Right atrium auricular region (tissue), 2 donors: ENCODE measurements around the gene UBAC1. TPM values are rescaled to one million over a fixed set of nuclear protein-coding genes. Genes with fewer than 3 reads are reported as not detected.

Experiments used
- DNase-seq: peaks from one replicate; pipeline ENCODE4 v3.0.0-alpha.2; 2019; ENCODE audit warnings: low spot score
- H3K27ac ChIP-seq, 2 donors: fragments of 200-600 bp; sonication (generic); 1 replicate in 1 of 2; 2 replicates in 1 of 2; pipeline ENCODE4 v1.5.1; 2016 to 2019
- H3K27me3 ChIP-seq, 2 donors: fragments of 200-600 bp; sonication (generic); one replicate each; pipeline versions ENCODE4 v1.5.1 to v1.6.0; 2017 to 2019
- H3K36me3 ChIP-seq: fragments of 200-600 bp; sonication (generic); one replicate; pipeline ENCODE4 v1.5.1; 2016
- H3K4me1 ChIP-seq, 2 donors: fragments of 200-600 bp; sonication (generic); one replicate each; pipeline versions ENCODE4 v1.5.1 to v1.6.0; 2017 to 2019
- H3K4me3 ChIP-seq, 2 donors: fragments of 200-600 bp; sonication (generic); 1 replicate in 1 of 2; 2 replicates in 1 of 2; pipeline ENCODE4 v1.5.1; 2017 to 2019; ENCODE audit warnings: mild to moderate bottlenecking in 1 of 2, moderate library complexity in 1 of 2
- H3K9me3 ChIP-seq, 2 donors: fragments of 200-600 bp; sonication (generic); one replicate each; pipeline ENCODE4 v1.5.1; 2019
- CTCF ChIP-seq, 2 donors: fragments of 200-600 bp; sonication (generic); IDR thresholded peaks; one replicate each; pipeline ENCODE4 v1.5.1; 2019; ENCODE audit warnings: antibody characterized with exemption in 2 of 2
- total RNA-seq, 2 donors: library from RNA; depleted of rRNA; stranded (reverse); fragments of >200 nt; gene quantifications; one replicate each; pipeline ENCODE4 v1.1.0, GENCODE V29; 2016

The UBAC1 gene
- total RNA-seq, 2 donors from 2014 or later = 58.6 to 76.9 TPM

GRCh38 chr9:135989157-135989556, 28.0 kb upstream of the UBAC1 start:
- H3K4me1 ChIP-seq = peaks cover 0 to 48% of the 10 kb centered on the region in 2 donors
- no peak overlapping the region for H3K4me3 ChIP-seq
- no peak overlapping the region for H3K27ac ChIP-seq
- TF ChIP-seq CTCF (IDR thresholded peaks at IDR 0.05) = no peak
- no peak for DNase-seq
- H3K27me3 ChIP-seq = no peaks in the 10 kb centered on the region
- no peaks in the 10 kb centered on the region for H3K9me3 ChIP-seq
- no peaks in the 10 kb centered on the region for H3K36me3 ChIP-seq

- DNase-seq = no peak
- TF ChIP-seq CTCF (IDR thresholded peaks at IDR 0.05) = no peak
- no peaks in the 10 kb centered on the region for H3K27me3 ChIP-seq
Observed at GRCh38 chr9:135988493-135988892, 27.3 kb upstream of the UBAC1 start.

GRCh38 chr9:135987838-135988404, 26.7 kb upstream of the UBAC1 start:
- DNase-seq = no peak
- no peaks in the 10 kb centered on the region for H3K9me3 ChIP-seq
- no peak overlapping the region for H3K4me3 ChIP-seq
- no peaks in the 10 kb centered on the region for H3K36me3 ChIP-seq
- no peaks in the 10 kb centered on the region for H3K27me3 ChIP-seq
- no peak overlapping the region for H3K27ac ChIP-seq
- no peak for TF ChIP-seq CTCF (IDR thresholded peaks at IDR 0.05)
- peaks cover 0 to 36% of the 10 kb centered on the region in 2 donors for H3K4me1 ChIP-seq

More at GRCh38 chr9:135988493-135988892, 27.3 kb upstream of the UBAC1 start:
- no peak overlapping the region for H3K27ac ChIP-seq
- no peaks in the 10 kb centered on the region for H3K36me3 ChIP-seq
- no peak overlapping the region for H3K4me3 ChIP-seq
- peaks cover 0 to 41% of the 10 kb centered on the region in 2 donors for H3K4me1 ChIP-seq
- no peaks in the 10 kb centered on the region for H3K9me3 ChIP-seq

- Histone ChIP-seq H3K27ac (no peak overlapping the region), H3K27me3 (no peaks in the 10 kb centered on the region), H3K4me1 (peaks cover 0 to 23% of the 10 kb centered on the region in 2 donors), H3K36me3 (no peaks in the 10 kb centered on the region), H3K4me3 (no peak overlapping the region), H3K9me3 (no peaks in the 10 kb centered on the region)
- no peak for DNase-seq
- no peak for TF ChIP-seq CTCF (IDR thresholded peaks at IDR 0.05)
Observed at GRCh38 chr9:135986605-135987004, 25.4 kb upstream of the UBAC1 start.

- Histone ChIP-seq H3K27me3 (no peaks in the 10 kb centered on the region), H3K9me3 (no peaks in the 10 kb centered on the region), H3K4me1 (peaks cover 0 to 18% of the 10 kb centered on the region in 2 donors), H3K36me3 (no peaks in the 10 kb centered on the region), H3K4me3 (no peak overlapping the region), H3K27ac (no peak overlapping the region)
- DNase-seq = no peak
- no peak for TF ChIP-seq CTCF (IDR thresholded peaks at IDR 0.05)
Observed at GRCh38 chr9:135985889-135986288, 24.7 kb upstream of the UBAC1 start.

- no peak overlapping the region for H3K4me3 ChIP-seq
- no peak overlapping the region for H3K27ac ChIP-seq
- H3K27me3 ChIP-seq = no peaks in the 10 kb centered on the region
- no peak for TF ChIP-seq CTCF (IDR thresholded peaks at IDR 0.05)
- no peaks in the 10 kb centered on the region for H3K9me3 ChIP-seq
- no peak for DNase-seq
- H3K36me3 ChIP-seq = no peaks in the 10 kb centered on the region
- H3K4me1 ChIP-seq = peaks cover 0 to 18% of the 10 kb centered on the region in 2 donors
Observed at GRCh38 chr9:135985459-135985774, 24.2 kb upstream of the UBAC1 start.
